ENCODE measurements around the gene MATN3. TPM values are rescaled to one million over a fixed set of nuclear protein-coding genes. Genes with fewer than 3 reads are reported as not detected.
A peak's percentile ranks its signal among the peaks of the same experiment; 100 is the strongest.

The MATN3 gene
- total and polyA plus RNA-seq, 4 experiments from 2014 or later = not detected

- no peak for DNase-seq
- Mint-ChIP-seq H3K4me3 (no peak overlapping the region), H3K36me3 (peaks cover 2 to 6% of the 10 kb centered on the region in 2 donors), H3K27ac (peak overlapping the region in 1 of 7 donors; percentile 60), H3K9me3 (peaks cover 2 to 25% (median 9%) of the 10 kb centered on the region in 8 donors), H3K27me3 (peaks cover 16 to 18% of the 10 kb centered on the region in 2 donors), H3K4me1 (peaks cover 5 to 14% (median 10%) of the 10 kb centered on the region in 4 donors)
- peaks cover 0 to 4% of the 10 kb centered on the region in 2 donors for H3K9me3 ChIP-seq (ENCODE audit: control insufficient read depth in 1 of 2, low read length in 2 of 2)
- H3K27me3 ChIP-seq (ENCODE audit: insufficient read depth, low read length) = peaks cover 18% of the 10 kb centered on the region
- no peak overlapping the region for H3K27ac ChIP-seq (ENCODE audit: low read depth, low read length)
- CTCF ChIA-PET (ENCODE audit: partially characterized antibody) = interaction anchor here (0.9 to 3.1 kb wide), 20 partner anchors 13 to 90 kb away, joined by 3 to 34 read pairs (median 8); partner anchors contain the start of genes LAPTM4A and WDR35
- H3K36me3 ChIP-seq (ENCODE audit: insufficient read depth, low read length) = no peaks in the 10 kb centered on the region
- intact Hi-C loops (cut with micrococcal nuclease) = no loop called here
- H3K4me3 ChIP-seq (ENCODE audit: low read length in 2 of 2) = no peak overlapping the region
- POLR2A ChIA-PET (ENCODE audit: partially characterized antibody) = interaction anchor here (1.4 to 1.9 kb wide), 2 partner anchors 14 to 35 kb away, joined by 3 to 5 read pairs; partner anchors contain the start of gene LAPTM4A
- peaks cover 12% of the 10 kb centered on the region for H3K4me1 ChIP-seq (ENCODE audit: insufficient read depth, low read length)
These were observed 3.9 kb upstream of the MATN3 start for GRCh38 chr2:20016346-20016745.

- peak in 4 of 5 donors; percentile 31 to 46 (median 35) for DNase-seq
- intact Hi-C loops (cut with micrococcal nuclease) = loop anchor here (1.0 kb wide), 1 partner anchor 83 kb away; no protein-coding TSS in a partner anchor
- peaks cover 22 to 23% of the 10 kb centered on the region in 2 donors for H3K27me3 Mint-ChIP-seq
- peaks cover 2 to 6% of the 10 kb centered on the region in 2 donors for H3K36me3 Mint-ChIP-seq
- H3K4me3 Mint-ChIP-seq = no peak overlapping the region
- POLR2A ChIA-PET (ENCODE audit: partially characterized antibody) = interaction anchor here (1.4 to 1.9 kb wide), 2 partner anchors 13 to 36 kb away, joined by 3 to 5 read pairs; partner anchors contain the start of gene LAPTM4A
- Histone ChIP-seq H3K4me3 (ENCODE audit: low read length in 2 of 2) (no peak overlapping the region), H3K27me3 (ENCODE audit: insufficient read depth, low read length) (peaks cover 19% of the 10 kb centered on the region), H3K36me3 (ENCODE audit: insufficient read depth, low read length) (no peaks in the 10 kb centered on the region), H3K9me3 (ENCODE audit: control insufficient read depth in 1 of 2, low read length in 2 of 2) (no peaks in the 10 kb centered on the region), H3K27ac (ENCODE audit: low read depth, low read length) (no peak overlapping the region), H3K4me1 (ENCODE audit: insufficient read depth, low read length) (peaks cover 12% of the 10 kb centered on the region)
- peaks cover 5 to 14% (median 10%) of the 10 kb centered on the region in 4 donors for H3K4me1 Mint-ChIP-seq
- CTCF ChIA-PET (ENCODE audit: partially characterized antibody) = interaction anchor here (0.7 to 3.1 kb wide), 36 partner anchors 8 to 121 kb away, joined by 3 to 34 read pairs (median 6); partner anchors contain the start of genes LAPTM4A and WDR35
- peaks cover under 1 to 18% (median 4%) of the 10 kb centered on the region in 8 donors for H3K9me3 Mint-ChIP-seq
- H3K27ac Mint-ChIP-seq = peak overlapping the region in 1 of 7 donors; percentile 38
These were observed 3.1 kb upstream of the MATN3 start for GRCh38 chr2:20015482-20016083.

GRCh38 chr2:20013126-20013849 is 820 bp upstream of the MATN3 start:
- Mint-ChIP-seq H3K27me3 (peaks cover 28 to 30% of the 10 kb centered on the region in 2 donors), H3K9me3 (peaks cover 0 to 6% (median 1%) of the 10 kb centered on the region in 8 donors), H3K4me1 (peaks cover 5 to 14% (median 10%) of the 10 kb centered on the region in 4 donors), H3K27ac (peak overlapping the region in 3 of 7 donors; percentile 13 to 77 (median 66)), H3K36me3 (no peaks in the 10 kb centered on the region), H3K4me3 (peak overlapping the region; percentile 41 to 85 (median 77))
- no peak for DNase-seq
- Histone ChIP-seq H3K9me3 (ENCODE audit: control insufficient read depth in 1 of 2, low read length in 2 of 2) (no peaks in the 10 kb centered on the region), H3K4me1 (ENCODE audit: insufficient read depth, low read length) (peaks cover 12% of the 10 kb centered on the region), H3K36me3 (ENCODE audit: insufficient read depth, low read length) (no peaks in the 10 kb centered on the region), H3K4me3 (ENCODE audit: low read length in 2 of 2) (no peak overlapping the region), H3K27me3 (ENCODE audit: insufficient read depth, low read length) (peaks cover 19% of the 10 kb centered on the region), H3K27ac (ENCODE audit: low read depth, low read length) (no peak overlapping the region)
- intact Hi-C loops (cut with micrococcal nuclease) = loop anchor here (5.0 kb wide), 1 partner anchor 39 kb away; the partner anchor contains the start of gene LAPTM4A
- ChIA-PET POLR2A (ENCODE audit: partially characterized antibody) (no interaction called here), CTCF (ENCODE audit: partially characterized antibody) (interaction anchor here (0.7 to 3.1 kb wide), 6 partner anchors 10 to 94 kb away, joined by 3 to 20 read pairs (median 4); no protein-coding TSS in a partner anchor)

- CTCF ChIA-PET (ENCODE audit: partially characterized antibody) = interaction anchor here (1.6 kb wide), 1 partner anchor 9 kb away, joined by 3 read pairs; no protein-coding TSS in a partner anchor
These were observed 511 bp downstream of the MATN3 start for GRCh38 chr2:20012032-20012281.

GRCh38 chr2:20011276-20012031 is 1.0 kb downstream of the MATN3 start:
- Mint-ChIP-seq H3K4me1 (peaks cover 5 to 14% (median 10%) of the 10 kb centered on the region in 4 donors), H3K27me3 (peaks cover 30 to 33% of the 10 kb centered on the region in 2 donors), H3K27ac (no peak overlapping the region), H3K9me3 (peaks cover 0 to 6% (median 1%) of the 10 kb centered on the region in 8 donors), H3K4me3 (peak overlapping the region; percentile 58 to 83 (median 71)), H3K36me3 (no peaks in the 10 kb centered on the region)
- no peak overlapping the region for H3K27ac ChIP-seq (ENCODE audit: low read depth, low read length)
- POLR2A ChIA-PET (ENCODE audit: partially characterized antibody) = interaction anchor here (1.1 kb wide), 1 partner anchor 40 kb away, joined by 5 read pairs; the partner anchor contains the start of gene LAPTM4A
- H3K4me1 ChIP-seq (ENCODE audit: insufficient read depth, low read length) = peaks cover 12% of the 10 kb centered on the region
- CTCF ChIA-PET (ENCODE audit: partially characterized antibody) = interaction anchor here (1.6 kb wide), 1 partner anchor 9 kb away, joined by 3 read pairs; no protein-coding TSS in a partner anchor
- no peak overlapping the region for H3K4me3 ChIP-seq (ENCODE audit: low read length in 2 of 2)
- DNase-seq = no peak
- peaks cover 19% of the 10 kb centered on the region for H3K27me3 ChIP-seq (ENCODE audit: insufficient read depth, low read length)
- H3K36me3 ChIP-seq (ENCODE audit: insufficient read depth, low read length) = no peaks in the 10 kb centered on the region
- H3K9me3 ChIP-seq (ENCODE audit: control insufficient read depth in 1 of 2, low read length in 2 of 2) = no peaks in the 10 kb centered on the region
- intact Hi-C loops (cut with micrococcal nuclease) = loop anchor here (5.0 kb wide), 1 partner anchor 41 kb away; the partner anchor contains the start of gene LAPTM4A

More at GRCh38 chr2:20012032-20012281, 511 bp downstream of the MATN3 start:
- peaks cover 5 to 14% (median 10%) of the 10 kb centered on the region in 4 donors for H3K4me1 Mint-ChIP-seq
- Histone ChIP-seq H3K9me3 (ENCODE audit: control insufficient read depth in 1 of 2, low read length in 2 of 2) (no peaks in the 10 kb centered on the region), H3K36me3 (ENCODE audit: insufficient read depth, low read length) (no peaks in the 10 kb centered on the region), H3K4me3 (ENCODE audit: low read length in 2 of 2) (peak overlapping the region in 1 of 2 donors; percentile 9), H3K27me3 (ENCODE audit: insufficient read depth, low read length) (peaks cover 19% of the 10 kb centered on the region), H3K27ac (ENCODE audit: low read depth, low read length) (no peak overlapping the region), H3K4me1 (ENCODE audit: insufficient read depth, low read length) (peaks cover 12% of the 10 kb centered on the region)
- no peak for DNase-seq
- H3K36me3 Mint-ChIP-seq = no peaks in the 10 kb centered on the region
- POLR2A ChIA-PET (ENCODE audit: partially characterized antibody) = interaction anchor here (1.1 kb wide), 1 partner anchor 40 kb away, joined by 5 read pairs; the partner anchor contains the start of gene LAPTM4A
- H3K9me3 Mint-ChIP-seq = peaks cover 0 to 6% (median 1%) of the 10 kb centered on the region in 8 donors
- H3K4me3 Mint-ChIP-seq = peak overlapping the region; percentile 58 to 83 (median 71)
- intact Hi-C loops (cut with micrococcal nuclease) = loop anchor here (5.0 kb wide), 1 partner anchor 40 kb away; the partner anchor contains the start of gene LAPTM4A
- no peak overlapping the region for H3K27ac Mint-ChIP-seq
- H3K27me3 Mint-ChIP-seq = peaks cover 30 to 32% of the 10 kb centered on the region in 2 donors

- H3K36me3 Mint-ChIP-seq = no peaks in the 10 kb centered on the region
- H3K4me1 Mint-ChIP-seq = peaks cover 5 to 14% (median 10%) of the 10 kb centered on the region in 4 donors
- ChIA-PET CTCF (ENCODE audit: partially characterized antibody) (no interaction called here), POLR2A (ENCODE audit: partially characterized antibody) (no interaction called here)
- Histone ChIP-seq H3K4me3 (ENCODE audit: low read length in 2 of 2) (no peak overlapping the region), H3K27me3 (ENCODE audit: insufficient read depth, low read length) (peaks cover 18% of the 10 kb centered on the region), H3K36me3 (ENCODE audit: insufficient read depth, low read length) (no peaks in the 10 kb centered on the region), H3K9me3 (ENCODE audit: control insufficient read depth in 1 of 2, low read length in 2 of 2) (no peaks in the 10 kb centered on the region), H3K27ac (ENCODE audit: low read depth, low read length) (no peak overlapping the region), H3K4me1 (ENCODE audit: insufficient read depth, low read length) (peaks cover 12% of the 10 kb centered on the region)
- H3K4me3 Mint-ChIP-seq = no peak overlapping the region
- H3K27me3 Mint-ChIP-seq = peaks cover 26 to 33% of the 10 kb centered on the region in 2 donors
- H3K27ac Mint-ChIP-seq = no peak overlapping the region
- DNase-seq = no peak
- H3K9me3 Mint-ChIP-seq = no peaks in the 10 kb centered on the region
- intact Hi-C loops (cut with micrococcal nuclease) = no loop called here
These were observed 3.8 kb downstream of the MATN3 start for GRCh38 chr2:20008703-20009102.

Measured in CD4-positive, alpha-beta memory T cell (primary cell).